B cell (primary cell): ENCODE data around the gene HNRNPK. TPM values are rescaled to one million over a fixed set of nuclear protein-coding genes. Genes with fewer than 3 reads are reported as not detected.

Source experiments
- ATAC-seq: fragments of 200-7000 bp; cut with Tn5 transposase; one replicate; pipeline ENCODE4 v1.10.0; 2021; ENCODE audit warnings: low read depth, mild to moderate bottlenecking, moderate number of reproducible peaks, moderate library complexity
- CTCF ChIA-PET: fragments of 350-600 bp; sonication (Branson Sonifier 250); formaldehyde crosslinking; loops from one replicate; lab custom pipeline; 2021; ENCODE audit warnings: antibody characterized with exemption, inconsistent platforms; lab: Charles Lee
- POLR2A ChIA-PET: fragments of 350-600 bp; sonication (Branson Sonifier 250); formaldehyde crosslinking; loops from one replicate; lab custom pipeline; 2021; ENCODE audit warnings: antibody characterized with exemption; lab: Charles Lee
- DNase-seq: peaks from one replicate; pipeline ENCODE4 v3.0.0; 2013
- H2AFZ ChIP-seq: 2 replicates; pipeline ENCODE4 v1.6.1; 2012; ENCODE audit warnings: mild to moderate bottlenecking, low read depth, low read length; ENCODE audit not compliant: insufficient read depth, poor library complexity, severe bottlenecking
- H3K27ac ChIP-seq, 2 donors: 1 replicate in 1 of 2; 2 replicates in 1 of 2; pipeline ENCODE4 v1.5.1; 2012 to 2013; ENCODE audit warnings: low read length in 2 of 2, mild to moderate bottlenecking in 2 of 2, moderate library complexity in 1 of 2
- H3K27me3 ChIP-seq, 4 experiments: fragments of 200-600 bp in 1 of 4; sonication (generic) in 1 of 4; replicated peaks in 1 of 4; 1 replicate in 2 of 4; 2 replicates in 2 of 4; pipeline versions ENCODE4 v1.6.1 to v1.7.0; 2013 to 2016; ENCODE audit warnings: low read length in 3 of 4, mild to moderate bottlenecking in 2 of 4, mixed read lengths in 1 of 4, moderate library complexity in 1 of 4; ENCODE audit not compliant: insufficient read depth in 4 of 4, control insufficient read depth in 3 of 4; ENCODE audit errors: control extremely low read depth in 1 of 4
- H3K36me3 ChIP-seq, 2 experiments: replicated peaks in 1 of 2; 1 replicate in 1 of 2; 2 replicates in 1 of 2; pipeline versions ENCODE4 v1.6.1 to v1.7.1; 2013; ENCODE audit warnings: low read length in 1 of 2; ENCODE audit not compliant: insufficient read depth in 2 of 2, control insufficient read depth in 1 of 2; ENCODE audit errors: control extremely low read depth in 1 of 2, extremely low read depth in 1 of 2
- H3K4me1 ChIP-seq, 2 donors: fragments of 200-600 bp in 1 of 2; sonication (generic) in 1 of 2; 1 replicate in 1 of 2; 2 replicates in 1 of 2; pipeline versions ENCODE4 v1.5.1 to v1.6.1; 2013 to 2017; ENCODE audit warnings: low read length in 2 of 2; ENCODE audit not compliant: control insufficient read depth in 2 of 2, insufficient read depth in 2 of 2
- H3K4me2 ChIP-seq: replicated peaks from 2 replicates; pipeline ENCODE3; 2012; ENCODE audit warnings: mild to moderate bottlenecking, low read depth, low read length; ENCODE audit not compliant: poor library complexity, severe bottlenecking
- H3K4me3 ChIP-seq, 5 experiments: fragments of 200-600 bp in 1 of 5; sonication (generic) in 1 of 5; 1 replicate in 3 of 5; 2 replicates in 2 of 5; pipeline versions ENCODE4 v1.5.1 to v1.7.0; 2011 to 2016; ENCODE audit warnings: low read length in 4 of 5, mild to moderate bottlenecking in 4 of 5, low read depth in 2 of 5, control low read depth in 1 of 5, moderate library complexity in 1 of 5; ENCODE audit not compliant: insufficient read depth in 1 of 5; ENCODE audit errors: control extremely low read depth in 1 of 5, extremely low read depth in 1 of 5
- H3K79me2 ChIP-seq: fragments of 200-600 bp; sonication (generic); one replicate; pipeline ENCODE4 v1.6.0; 2016; ENCODE audit warnings: low read length; ENCODE audit not compliant: control insufficient read depth, insufficient read depth
- H3K9ac ChIP-seq: fragments of 200-600 bp; sonication (generic); 2 replicates; pipeline ENCODE4 v1.6.1; 2017; ENCODE audit warnings: mild to moderate bottlenecking, low read length, moderate library complexity
- H3K9me3 ChIP-seq, 3 donors: one replicate each; pipeline versions ENCODE4 v1.6.1 to v1.7.1; 2013; ENCODE audit warnings: low read length in 2 of 3; ENCODE audit not compliant: control insufficient read depth in 2 of 3, insufficient read depth in 1 of 3; ENCODE audit errors: control extremely low read depth in 1 of 3
- H4K20me1 ChIP-seq: 2 replicates; pipeline ENCODE4 v1.6.0; 2012; ENCODE audit warnings: mild to moderate bottlenecking, low read length; ENCODE audit not compliant: insufficient read depth, control insufficient read depth, poor library complexity, severe bottlenecking
- H3K27ac Mint-ChIP-seq: one replicate; pipeline ENCODE4 v1.8.0; 2021; ENCODE audit warnings: mixed read lengths
- H3K27me3 Mint-ChIP-seq: one replicate; pipeline ENCODE4 v1.8.0; 2021; ENCODE audit warnings: mixed read lengths
- H3K4me1 Mint-ChIP-seq: one replicate; pipeline ENCODE4 v1.8.0; 2021; ENCODE audit warnings: mixed read lengths
- H3K4me3 Mint-ChIP-seq: one replicate; pipeline ENCODE4 v1.8.0; 2021; ENCODE audit warnings: mixed read lengths
- H3K9me3 Mint-ChIP-seq: one replicate; pipeline ENCODE4 v1.8.0; 2022; ENCODE audit warnings: mixed read lengths; ENCODE audit not compliant: insufficient read depth
- EZH2 ChIP-seq: IDR thresholded peaks from 2 replicates; pipeline ENCODE4 v1.6.1; 2012; ENCODE audit warnings: borderline replicate concordance, low read depth, mild to moderate bottlenecking, moderate library complexity, low read length; ENCODE audit not compliant: insufficient read depth, poor library complexity, severe bottlenecking
- WGBS: methylation state at CpG from one replicate; pipeline ENCODE4 v1.1.5; 2013; ENCODE audit warnings: missing lambda C conversion rate; ENCODE audit not compliant: insufficient coverage; 5-methylcytosine and 5-hydroxymethylcytosine counted together
- intact Hi-C: fragments of 100-400 bp; cut with micrococcal nuclease; formaldehyde crosslinking; loops from one replicate; pipeline ENCODE4 v1.10.0; 2022
- polyA plus RNA-seq: library from polyadenylated mRNA; depleted of rRNA; stranded (reverse); fragments of >200 nt; gene quantifications from 2 replicates; pipeline ENCODE4 v1.2.3, GENCODE V29; 2012
- total RNA-seq, 2 donors: library from RNA; stranded (reverse); fragments of 120-200 nt in 1 of 2; gene quantifications; 1 replicate in 1 of 2; 2 replicates in 1 of 2; pipeline versions ENCODE4 v1.2.3 to v1.2.4, GENCODE V29; 2013 to 2022
- TF ChIP-seq, protein P1 (sequence below): fragments of 200-600 bp; IDR thresholded peaks from one replicate; pipeline ENCODE4 v1.8.0; 2022; ENCODE audit warnings: antibody characterized with exemption, mild to moderate bottlenecking

HNRNPK gene
- total and polyA plus RNA-seq, 2 donors (not counting 1 experiment from before 2014, with no cell fraction given): 210 to 524 TPM

DNA sequence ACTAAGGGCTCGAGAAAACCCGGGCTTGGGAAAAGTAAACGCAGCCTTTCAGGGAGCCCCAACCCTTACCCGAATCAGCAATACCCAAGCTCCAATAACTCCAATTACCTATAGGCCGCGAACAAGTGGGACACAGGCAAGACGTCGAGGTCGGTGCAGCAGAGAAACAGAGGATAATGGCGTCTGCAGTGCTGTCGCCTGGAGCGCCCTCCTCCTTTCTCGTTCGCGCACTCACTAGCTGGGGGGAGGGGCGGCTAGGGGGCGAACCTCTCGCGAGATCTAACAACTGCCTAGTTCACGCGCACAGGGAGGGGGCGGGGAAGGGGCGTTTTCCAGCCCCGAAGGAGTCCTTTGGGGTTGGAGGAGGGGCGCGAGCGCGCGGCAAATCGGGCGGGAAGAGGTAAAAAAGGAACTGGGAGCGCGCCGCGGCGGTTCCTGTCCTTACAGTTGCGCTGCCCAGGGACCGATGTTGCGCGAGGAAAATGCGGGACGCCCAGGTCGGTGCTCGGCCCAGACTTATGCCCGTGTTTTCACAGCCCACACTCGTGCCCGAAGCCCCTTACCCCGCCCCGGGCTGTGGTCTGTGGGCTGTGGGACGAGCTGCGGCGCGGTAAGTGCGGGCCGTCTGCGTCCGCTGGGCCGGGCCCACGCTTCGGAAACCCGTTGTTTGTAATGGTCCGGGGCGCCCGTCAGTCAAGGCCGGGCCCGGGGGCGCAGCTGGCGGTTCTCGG, 545 bp upstream of the HNRNPK start, which contains the start of gene RMI1:
RMI1 (plus strand) TSS at position 411 of the 731 bp plus-strand sequence. CDS start 20,182 bp downstream, outside the sequence.
- POLR2A ChIA-PET: interaction anchor here (0.6 to 2.7 kb wide), 10 partner anchors 8 to 351 kb away, joined by 3 to 20 read pairs (median 7); partner anchors contain the start of genes KIF27 and UBQLN1
- H3K4me1 Mint-ChIP-seq: peaks cover 33% of the 10 kb centered on the region
- peak; percentile 99 for DNase-seq
- H4K20me1 ChIP-seq: peaks cover 40% of the 10 kb centered on the region
- H3K9ac ChIP-seq: peak within 1 kb of the TSS; percentile 100
- peak within 1 kb of the TSS; percentile 92 for H3K4me3 Mint-ChIP-seq
- CTCF ChIA-PET: interaction anchor here (0.8 to 1.4 kb wide), 4 partner anchors 13 to 357 kb away, joined by 3 to 4 read pairs (median 3); partner anchors contain the start of gene KIF27
- peak within 1 kb of the TSS; percentile 81 for H3K4me2 ChIP-seq
- WGBS: under 1% methylated on average over 63 of the region's 69 CpGs
- intact Hi-C loops: loop anchor here (1.0 to 2.0 kb wide), 6 partner anchors 24 to 1960 kb away; partner anchors contain the start of genes IDNK, KIF27 and NAA35
- H3K27me3 Mint-ChIP-seq: no peaks in the 10 kb centered on the region
- H3K79me2 ChIP-seq: peaks cover 89% of the 10 kb centered on the region
- peak within 1 kb of the TSS; percentile 99 for H3K27ac ChIP-seq
- peak within 1 kb of the TSS; percentile 100 for H3K27ac Mint-ChIP-seq
- H3K4me3 ChIP-seq: peak within 1 kb of the TSS; percentile 96 to 100 (median 99)
- peaks cover 18% of the 10 kb centered on the region in 2 donors for H3K4me1 ChIP-seq
- TF ChIP-seq, protein P1, sequence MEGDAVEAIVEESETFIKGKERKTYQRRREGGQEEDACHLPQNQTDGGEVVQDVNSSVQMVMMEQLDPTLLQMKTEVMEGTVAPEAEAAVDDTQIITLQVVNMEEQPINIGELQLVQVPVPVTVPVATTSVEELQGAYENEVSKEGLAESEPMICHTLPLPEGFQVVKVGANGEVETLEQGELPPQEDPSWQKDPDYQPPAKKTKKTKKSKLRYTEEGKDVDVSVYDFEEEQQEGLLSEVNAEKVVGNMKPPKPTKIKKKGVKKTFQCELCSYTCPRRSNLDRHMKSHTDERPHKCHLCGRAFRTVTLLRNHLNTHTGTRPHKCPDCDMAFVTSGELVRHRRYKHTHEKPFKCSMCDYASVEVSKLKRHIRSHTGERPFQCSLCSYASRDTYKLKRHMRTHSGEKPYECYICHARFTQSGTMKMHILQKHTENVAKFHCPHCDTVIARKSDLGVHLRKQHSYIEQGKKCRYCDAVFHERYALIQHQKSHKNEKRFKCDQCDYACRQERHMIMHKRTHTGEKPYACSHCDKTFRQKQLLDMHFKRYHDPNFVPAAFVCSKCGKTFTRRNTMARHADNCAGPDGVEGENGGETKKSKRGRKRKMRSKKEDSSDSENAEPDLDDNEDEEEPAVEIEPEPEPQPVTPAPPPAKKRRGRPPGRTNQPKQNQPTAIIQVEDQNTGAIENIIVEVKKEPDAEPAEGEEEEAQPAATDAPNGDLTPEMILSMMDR: no peak
- no peak for TF ChIP-seq EZH2
- no peaks in the 10 kb centered on the region for H3K9me3 ChIP-seq
- H3K9me3 Mint-ChIP-seq: no peaks in the 10 kb centered on the region
- peaks cover 0 to 28% of the 10 kb centered on the region in 2 experiments for H3K36me3 ChIP-seq
- peak; percentile 79 for ATAC-seq
- peak within 1 kb of the TSS; percentile 99 for H2AFZ ChIP-seq
- H3K27me3 ChIP-seq: no peaks in the 10 kb centered on the region
